Esophagus (tissue), 2 donors: ENCODE results near the gene TRMU. TPM values are rescaled to one million over a fixed set of nuclear protein-coding genes. Genes with fewer than 3 reads are reported as not detected.

ENCODE experiments used
- H3K27ac ChIP-seq, 2 donors: one replicate each; pipeline ENCODE4 v1.5.1; 2013; ENCODE audit warnings: low read depth in 2 of 2, mild to moderate bottlenecking in 2 of 2, inconsistent platforms in 1 of 2, low read length in 1 of 2, moderate library complexity in 1 of 2
- H3K27me3 ChIP-seq, 2 donors: one replicate each; pipeline ENCODE4 v1.6.1; 2013; ENCODE audit warnings: low read length in 2 of 2, control low read depth in 1 of 2, mild to moderate bottlenecking in 1 of 2; ENCODE audit not compliant: insufficient read depth in 2 of 2, control insufficient read depth in 1 of 2
- H3K36me3 ChIP-seq, 2 donors: one replicate each; pipeline ENCODE4 v1.6.1; 2013; ENCODE audit warnings: low read length in 1 of 2; ENCODE audit not compliant: control insufficient read depth in 2 of 2, insufficient read depth in 2 of 2
- H3K4me1 ChIP-seq, 2 donors: one replicate each; pipeline ENCODE4 v1.6.1; 2013; ENCODE audit warnings: low read length in 1 of 2; ENCODE audit not compliant: control insufficient read depth in 2 of 2, insufficient read depth in 2 of 2
- H3K4me3 ChIP-seq, 2 donors: one replicate each; pipeline ENCODE4 v1.5.1; 2013; ENCODE audit warnings: low read length in 2 of 2, mild to moderate bottlenecking in 2 of 2, low read depth in 1 of 2, moderate library complexity in 1 of 2
- H3K9me3 ChIP-seq, 2 donors: one replicate each; pipeline ENCODE4 v1.6.1; 2013; ENCODE audit warnings: mild to moderate bottlenecking in 2 of 2, low read depth in 1 of 2, low read length in 1 of 2, moderate library complexity in 1 of 2; ENCODE audit not compliant: control insufficient read depth in 2 of 2, insufficient read depth in 1 of 2
- WGBS, 2 donors: extraction: QIAGEN DNeasy Blood & Tissue Kit; methylation state at CpG; one replicate each; pipeline ENCODE4 v1.1.7; 2013; 5-methylcytosine and 5-hydroxymethylcytosine counted together
- polyA plus RNA-seq, 2 donors: library from polyadenylated mRNA; stranded (reverse); fragments of 200-250 nt; gene quantifications; one replicate each; pipeline ENCODE4 v1.2.3, GENCODE V29; 2013
- donor health status: healthy with polysubstance abuse.
- donor health status: Bipolar disorder and iron deficiency.

The TRMU gene, protein sequence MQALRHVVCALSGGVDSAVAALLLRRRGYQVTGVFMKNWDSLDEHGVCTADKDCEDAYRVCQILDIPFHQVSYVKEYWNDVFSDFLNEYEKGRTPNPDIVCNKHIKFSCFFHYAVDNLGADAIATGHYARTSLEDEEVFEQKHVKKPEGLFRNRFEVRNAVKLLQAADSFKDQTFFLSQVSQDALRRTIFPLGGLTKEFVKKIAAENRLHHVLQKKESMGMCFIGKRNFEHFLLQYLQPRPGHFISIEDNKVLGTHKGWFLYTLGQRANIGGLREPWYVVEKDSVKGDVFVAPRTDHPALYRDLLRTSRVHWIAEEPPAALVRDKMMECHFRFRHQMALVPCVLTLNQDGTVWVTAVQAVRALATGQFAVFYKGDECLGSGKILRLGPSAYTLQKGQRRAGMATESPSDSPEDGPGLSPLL
- polyA plus RNA-seq: 10 to 100 TPM; 24.3 to 32.4 TPM

GRCh38 chr22:46335201-46336118, at the start of gene TRMU:
TSS of gene TRMU (plus strand) at chr22:46335714. CDS start at chr22:46335765, 51 bp downstream.
- H3K9me3 ChIP-seq: no peaks in the 10 kb centered on the region
- H3K27me3 ChIP-seq: no peaks in the 10 kb centered on the region
- peak within 1 kb of the TSS; percentile 88 to 92 for H3K27ac ChIP-seq
- H3K4me1 ChIP-seq: peaks cover 5 to 6% of the 10 kb centered on the region in 2 donors
- H3K4me3 ChIP-seq: peak within 1 kb of the TSS; percentile 91 to 95
- peaks cover 5 to 10% of the 10 kb centered on the region in 2 donors for H3K36me3 ChIP-seq
- 1 to 2% methylated on average over 60 to 93 of the region's 93 CpGs for WGBS, 2 donors

- Histone ChIP-seq H3K27ac (no peak overlapping the region), H3K27me3 (no peaks in the 10 kb centered on the region), H3K4me1 (no peaks in the 10 kb centered on the region), H3K4me3 (no peak overlapping the region), H3K36me3 (peaks cover 3 to 43% of the 10 kb centered on the region in 2 donors), H3K9me3 (no peaks in the 10 kb centered on the region)
- WGBS, 2 donors: 91 to 94% methylated on average over 3 of the region's 3 CpGs
These were observed 49.5 kb upstream of the TRMU start for GRCh38 chr22:46286006-46286405.

- no peak overlapping the region for H3K4me3 ChIP-seq
- no peaks in the 10 kb centered on the region for H3K4me1 ChIP-seq
- H3K36me3 ChIP-seq: peaks cover 5 to 33% of the 10 kb centered on the region in 2 donors
- no peaks in the 10 kb centered on the region for H3K9me3 ChIP-seq
- H3K27me3 ChIP-seq: no peaks in the 10 kb centered on the region
- 86% methylated on average over 15 of the region's 15 CpGs for WGBS, 2 donors
- peak overlapping the region; percentile 29 to 42 for H3K27ac ChIP-seq
These were observed 48.3 kb upstream of the TRMU start for GRCh38 chr22:46286941-46287872.

DNA sequence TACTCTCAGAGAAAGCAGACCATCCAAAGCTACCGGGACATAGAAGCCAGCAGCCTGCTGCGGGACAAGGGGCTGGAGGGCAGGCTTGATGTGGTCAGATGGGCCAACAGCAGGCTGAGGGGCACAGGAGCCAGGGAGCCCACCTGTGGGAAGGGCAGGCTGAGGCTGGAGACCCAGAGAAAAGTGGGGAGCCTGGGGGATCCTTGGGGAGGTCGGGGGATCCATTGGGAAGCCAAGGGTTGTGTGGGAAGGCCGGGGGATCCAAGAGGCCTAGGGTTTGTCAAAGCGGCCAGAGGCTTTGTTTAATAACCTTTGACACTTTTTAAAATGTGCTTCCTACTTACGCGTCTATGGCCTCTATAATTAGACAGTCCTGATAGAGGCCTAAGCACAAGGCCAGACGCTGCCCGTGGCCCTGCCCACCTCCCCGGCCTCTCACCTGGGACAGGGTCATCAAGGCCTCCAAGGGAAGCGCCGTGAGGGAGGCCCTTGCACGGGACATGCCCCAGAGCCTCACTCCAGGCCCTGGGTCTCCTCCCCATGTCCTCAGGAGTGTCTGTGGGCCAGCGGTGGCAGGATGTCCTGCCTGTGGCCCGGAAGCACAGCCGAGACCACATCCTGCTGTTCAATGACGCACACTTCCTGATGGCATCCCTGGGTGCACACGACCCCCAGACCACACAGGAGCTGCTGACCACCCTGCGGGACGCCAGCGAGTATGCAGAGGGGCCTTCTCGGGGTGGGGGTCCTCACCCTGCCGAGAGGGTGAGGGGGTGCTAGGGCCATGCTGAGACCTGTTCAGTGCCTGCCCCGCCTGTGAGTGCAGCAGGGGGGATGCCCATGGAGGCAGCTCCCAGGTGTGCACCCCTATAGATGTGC, 47.4 kb upstream of the TRMU start:
- Histone ChIP-seq H3K27ac (peak overlapping the region; percentile 29 to 42), H3K4me3 (no peak overlapping the region), H3K36me3 (peaks cover 7 to 33% of the 10 kb centered on the region in 2 donors), H3K27me3 (no peaks in the 10 kb centered on the region), H3K9me3 (no peaks in the 10 kb centered on the region), H3K4me1 (peaks cover 0 to 2% of the 10 kb centered on the region in 2 donors)
- WGBS, 2 donors: 69 to 71% methylated on average over 24 of the region's 24 CpGs

GRCh38 chr22:46288846-46289243, 46.7 kb upstream of the TRMU start:
- H3K27ac ChIP-seq: peak overlapping the region in 1 of 2 donors; percentile 6
- H3K36me3 ChIP-seq: peaks cover 7 to 32% of the 10 kb centered on the region in 2 donors
- 89 to 93% methylated on average over 7 of the region's 7 CpGs for WGBS, 2 donors

GRCh38 chr22:46289244-46289891, 46.1 kb upstream of the TRMU start:
- Histone ChIP-seq H3K27ac (peak overlapping the region in 1 of 2 donors; percentile 6), H3K27me3 (no peaks in the 10 kb centered on the region), H3K4me1 (peaks cover 0 to 2% of the 10 kb centered on the region in 2 donors), H3K4me3 (no peak overlapping the region), H3K36me3 (peaks cover 7 to 27% of the 10 kb centered on the region in 2 donors), H3K9me3 (no peaks in the 10 kb centered on the region)
- WGBS, 2 donors: 83 to 85% methylated on average over 33 of the region's 33 CpGs

More at GRCh38 chr22:46288846-46289243, 46.7 kb upstream of the TRMU start:
- Histone ChIP-seq H3K9me3 (no peaks in the 10 kb centered on the region), H3K4me3 (no peak overlapping the region), H3K27me3 (no peaks in the 10 kb centered on the region), H3K4me1 (peaks cover 0 to 2% of the 10 kb centered on the region in 2 donors)

DNA sequence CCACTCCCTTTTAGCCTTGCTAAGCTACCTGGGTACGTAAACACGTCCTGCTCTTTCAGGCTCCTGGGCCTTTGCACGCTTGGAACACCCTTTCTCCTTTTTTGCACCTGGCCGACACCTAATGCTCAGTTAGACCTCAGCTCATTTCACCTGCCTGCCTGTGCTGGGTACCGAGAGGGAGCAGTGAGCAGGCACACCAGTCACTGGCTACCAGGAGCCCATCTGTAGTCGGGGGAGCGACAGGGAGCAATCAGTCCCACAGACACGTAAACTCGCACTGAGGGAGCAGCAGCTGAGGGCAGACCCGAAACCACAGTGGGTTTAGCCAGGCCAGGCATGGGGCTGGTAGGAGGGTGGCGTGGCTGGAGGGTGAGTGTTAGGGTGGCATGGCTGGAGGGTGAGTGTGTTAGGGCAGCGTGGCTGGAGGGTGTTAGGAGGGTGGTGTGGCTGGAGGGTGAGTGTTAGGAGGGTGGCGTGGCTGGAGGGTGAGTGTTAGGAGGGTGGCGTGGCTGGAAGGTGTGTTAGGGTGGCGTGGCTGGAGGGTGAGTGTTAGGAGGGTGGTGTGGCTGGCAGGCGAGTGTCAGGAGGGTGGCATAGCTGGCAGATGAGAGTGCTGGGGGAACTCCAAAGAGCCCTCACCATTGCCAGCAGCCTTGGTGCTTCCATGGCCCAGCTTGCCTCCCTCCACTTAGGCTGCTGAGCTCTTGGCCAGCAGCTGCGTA, 45.2 kb upstream of the TRMU start:
- Histone ChIP-seq H3K27me3 (no peaks in the 10 kb centered on the region), H3K4me1 (peaks cover 0 to 2% of the 10 kb centered on the region in 2 donors), H3K27ac (peak overlapping the region in 1 of 2 donors; percentile 2), H3K4me3 (no peak overlapping the region), H3K9me3 (no peaks in the 10 kb centered on the region), H3K36me3 (peaks cover 4 to 22% of the 10 kb centered on the region in 2 donors)
- WGBS, 2 donors: 92 to 95% methylated on average over 17 of the region's 17 CpGs
